GM21723 (cell line): Measurements from ENCODE around the gene EBI3.
"Not testable (repeated sequence)": the region's sequence is repeated elsewhere in the genome, so short reads cannot be mapped to it uniquely, and the experiment has no call there.

ENCODE experiments used
- ATAC-seq: cut with Tn5 transposase; IDR thresholded peaks from one replicate; pipeline ENCODE4 v1.9.1; 2021; ENCODE audit warnings: mild to moderate bottlenecking, moderate library complexity; ENCODE audit not compliant: unreplicated experiment

EBI3 gene

DNA sequence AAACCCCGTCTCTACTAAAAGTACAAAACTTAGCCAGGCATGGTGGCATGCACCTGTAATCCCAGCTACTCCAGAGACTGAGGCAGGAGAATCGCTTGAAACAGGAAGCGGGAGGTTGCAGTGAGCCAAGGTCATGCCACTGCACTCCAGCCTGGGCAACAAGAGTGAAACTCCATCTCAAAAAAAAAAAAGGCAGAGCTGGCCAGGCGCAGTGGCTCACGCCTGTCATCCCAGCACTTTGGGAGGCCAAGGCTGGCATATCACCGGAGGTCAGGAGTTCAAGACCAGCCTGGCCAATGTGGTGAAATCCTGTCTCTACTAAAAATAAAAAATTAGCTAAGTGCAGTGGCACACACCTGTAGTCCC lies 45.0 kb downstream of the EBI3 start:
- ATAC-seq = not testable (repeated sequence)

DNA sequence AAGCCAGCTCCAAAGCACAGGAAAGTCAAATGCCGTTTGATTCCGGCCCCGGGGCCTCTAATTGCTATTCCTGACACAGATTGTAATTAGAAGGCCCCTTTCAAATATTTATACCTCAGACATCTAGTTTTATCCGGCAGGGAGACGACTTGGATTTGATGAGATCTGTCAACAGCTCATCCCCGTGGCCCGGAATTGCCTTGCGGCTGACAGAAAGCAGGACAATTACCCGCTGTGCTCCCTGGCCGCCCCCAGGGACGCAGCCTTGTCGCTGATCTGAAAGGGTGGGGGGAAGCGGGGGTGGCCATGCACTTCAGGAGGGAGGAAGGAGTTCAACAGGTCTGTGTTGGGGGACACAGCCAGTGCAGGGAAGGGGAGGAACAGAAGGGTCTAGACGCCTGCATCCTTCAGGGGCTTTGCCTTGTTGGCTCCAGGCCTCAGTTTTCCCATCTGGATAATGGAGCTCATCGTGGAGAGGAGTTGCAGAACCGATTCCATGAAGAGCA lies 47.9 kb downstream of the EBI3 start:
- ATAC-seq = no peak

DNA sequence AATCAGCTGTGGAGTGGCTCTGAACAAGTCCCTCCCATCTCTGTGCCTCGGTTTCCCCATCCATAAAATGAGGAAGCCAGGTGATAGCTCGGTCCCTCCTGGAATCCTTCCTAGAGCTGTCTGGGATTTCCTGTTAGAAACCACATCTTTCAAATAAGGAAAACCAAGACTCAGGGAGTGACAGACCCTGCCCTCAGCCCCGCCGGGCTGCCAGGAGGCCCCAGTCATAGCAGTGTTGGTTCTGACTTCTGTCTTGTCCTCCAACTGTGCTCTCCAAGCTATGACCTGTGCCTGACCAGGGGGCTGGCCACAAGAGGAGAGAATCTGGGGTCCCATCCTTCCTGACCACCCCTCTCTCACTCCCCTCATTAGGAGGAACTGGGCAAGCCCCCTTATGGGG lies 48.7 kb downstream of the EBI3 start:
- no peak for ATAC-seq

DNA sequence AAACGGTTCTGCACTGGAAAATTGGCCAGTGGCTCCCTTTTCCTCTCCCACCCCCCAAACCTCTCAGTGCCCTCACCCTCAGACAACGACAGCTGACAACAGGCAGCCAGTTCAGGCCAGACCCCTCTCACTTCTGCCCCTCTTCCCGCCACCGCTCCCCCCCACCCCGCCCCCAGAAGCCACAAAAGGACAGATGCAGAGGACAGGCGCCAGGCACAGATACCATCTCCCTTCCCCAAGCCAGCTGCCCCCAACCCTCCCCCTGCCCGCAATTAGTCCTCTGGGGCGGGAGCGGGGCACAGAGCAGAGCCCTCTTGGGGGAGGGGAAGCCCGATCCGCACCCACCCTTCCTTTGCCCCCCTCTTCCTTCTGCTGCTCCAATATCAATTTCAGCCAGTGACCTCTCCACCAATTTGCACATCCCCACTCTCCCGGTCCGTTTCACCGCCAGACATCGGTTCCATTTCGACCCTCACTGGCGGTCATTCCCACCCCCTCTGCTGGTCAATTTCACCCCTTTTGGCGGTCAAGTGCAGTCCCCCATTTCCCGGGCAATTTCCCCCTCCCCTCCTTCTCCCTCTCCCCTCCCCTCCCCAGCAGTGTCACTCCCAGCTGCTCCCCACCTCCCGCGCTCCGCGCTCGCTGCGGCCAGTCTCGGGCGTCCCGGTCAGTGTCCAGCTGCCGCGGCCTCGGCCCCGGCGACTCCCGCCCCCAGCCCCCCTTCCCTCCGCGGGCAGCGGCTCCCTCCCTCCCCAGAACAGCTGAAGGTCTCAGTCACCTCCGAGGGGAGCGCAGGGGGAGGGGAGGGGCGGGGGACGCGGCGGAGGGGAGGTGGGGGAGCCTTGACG lies 49.3 kb downstream of the EBI3 start, which contains the start of gene SHD:
SHD (plus strand) TSS at position 848 of the 848 bp plus-strand sequence. CDS start 798 bp downstream, outside the sequence.
- ATAC-seq = no peak

DNA sequence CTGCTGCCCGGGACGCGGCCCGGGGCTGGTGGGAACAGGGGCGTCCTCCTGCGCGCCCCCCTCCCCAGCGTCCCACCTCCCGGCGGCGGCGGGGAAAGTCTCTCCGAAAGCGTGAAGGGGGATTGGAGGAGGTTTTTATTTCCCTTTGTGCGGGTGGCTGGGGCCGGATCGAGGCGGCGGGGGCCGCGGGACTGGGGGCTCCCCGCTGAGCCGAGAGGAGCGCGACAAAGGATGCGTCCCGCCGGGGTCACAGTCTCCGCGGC lies 49.9 kb downstream of the EBI3 start:
- ATAC-seq = no peak

DNA sequence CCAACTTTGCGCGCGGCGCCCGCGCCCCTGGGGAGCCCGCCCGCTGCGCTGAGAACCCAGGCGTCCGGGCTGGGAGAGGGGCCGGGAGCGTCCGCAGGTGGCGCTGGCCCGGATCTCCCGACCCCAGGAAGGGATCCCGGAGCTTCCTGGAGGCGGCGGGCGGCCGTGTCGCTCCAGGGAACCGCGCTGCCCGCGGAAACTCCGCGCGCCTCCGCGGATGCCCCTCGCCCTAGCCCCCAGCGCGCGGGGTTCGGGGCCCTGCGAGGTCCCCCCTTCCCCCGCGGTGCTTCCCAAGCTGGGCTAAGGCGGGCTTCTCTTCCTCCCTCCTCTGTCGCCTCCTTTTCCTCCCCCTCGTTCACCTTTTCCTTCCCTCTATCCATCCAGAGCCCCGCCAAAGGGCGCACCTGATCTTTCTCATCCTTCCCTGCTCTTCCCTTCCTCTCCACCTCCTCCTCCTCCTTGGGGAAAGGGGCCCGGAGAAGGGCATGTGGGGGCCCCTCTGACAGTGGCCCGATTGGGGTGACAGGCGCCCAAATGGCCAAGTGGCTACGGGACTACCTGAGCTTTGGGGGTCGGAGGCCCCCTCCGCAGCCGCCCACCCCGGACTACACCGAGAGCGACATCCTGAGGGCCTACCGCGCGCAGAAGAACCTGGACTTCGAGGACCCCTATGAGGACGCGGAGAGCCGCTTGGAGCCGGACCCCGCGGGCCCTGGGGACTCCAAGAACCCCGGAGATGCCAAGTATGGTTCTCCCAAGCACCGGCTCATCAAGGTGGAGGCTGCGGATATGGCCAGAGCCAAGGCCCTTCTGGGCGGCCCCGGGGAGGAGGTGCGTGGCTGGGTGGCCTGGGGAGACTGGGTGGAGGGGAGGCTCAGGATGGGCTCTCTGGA lies 50.5 kb downstream of the EBI3 start:
- ATAC-seq = no peak

DNA sequence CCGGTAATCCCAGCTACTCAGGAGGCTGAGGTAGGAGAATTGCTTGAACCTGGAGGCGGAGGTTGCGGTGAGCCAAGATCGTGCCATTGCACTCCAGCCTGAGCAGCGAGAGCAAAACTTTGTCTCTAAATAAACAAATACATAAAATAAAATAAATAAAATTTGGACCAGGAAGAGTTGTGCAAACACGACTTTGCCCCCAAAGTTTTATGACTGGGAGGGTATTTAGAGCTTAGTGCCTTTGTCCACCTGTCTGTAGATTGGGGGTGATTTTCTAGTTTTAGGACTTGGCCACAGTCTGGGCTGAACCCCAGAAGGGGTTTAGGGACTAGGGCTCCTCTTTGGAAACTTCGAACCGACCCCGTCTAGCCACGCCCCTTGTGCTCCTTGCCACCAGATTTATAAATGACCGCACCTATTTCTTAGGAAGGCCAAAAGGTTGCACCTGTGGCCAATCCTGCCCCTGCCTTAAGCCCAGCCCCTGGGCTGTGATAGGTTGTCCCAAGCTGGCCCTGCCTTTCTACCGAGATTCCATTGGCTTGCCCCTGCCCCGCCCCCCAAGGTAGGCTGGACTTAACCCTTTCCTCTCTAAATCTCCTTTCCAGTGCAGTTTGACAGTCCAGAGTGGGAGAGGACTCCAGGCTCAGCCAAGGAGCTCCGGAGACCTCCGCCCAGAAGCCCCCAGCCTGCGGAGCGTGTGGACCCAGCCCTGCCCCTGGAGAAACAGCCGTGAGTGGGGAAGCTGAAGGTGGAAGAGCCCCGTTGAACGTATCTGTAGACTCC lies 55.0 kb downstream of the EBI3 start:
- no peak for ATAC-seq

DNA sequence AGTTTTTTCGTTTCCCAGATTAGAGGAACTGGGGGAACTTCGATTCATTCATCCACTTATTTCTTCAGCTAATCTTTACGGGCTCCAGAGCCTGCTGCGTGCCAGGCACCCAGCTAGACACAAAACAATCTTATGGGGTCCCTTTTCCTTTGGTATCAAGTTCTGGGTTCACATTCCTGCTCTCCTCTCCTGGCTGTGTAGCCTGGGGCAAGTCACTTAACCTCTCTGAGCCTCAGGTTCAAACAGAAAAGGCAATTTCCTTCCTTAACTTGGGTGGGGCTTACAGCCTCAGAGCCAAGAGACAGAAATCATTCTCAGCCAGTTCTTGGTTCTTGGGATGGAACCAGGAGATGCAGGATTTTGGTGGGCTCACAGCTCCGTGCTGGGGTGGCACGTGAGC lies 55.7 kb downstream of the EBI3 start:
- ATAC-seq = no peak

DNA sequence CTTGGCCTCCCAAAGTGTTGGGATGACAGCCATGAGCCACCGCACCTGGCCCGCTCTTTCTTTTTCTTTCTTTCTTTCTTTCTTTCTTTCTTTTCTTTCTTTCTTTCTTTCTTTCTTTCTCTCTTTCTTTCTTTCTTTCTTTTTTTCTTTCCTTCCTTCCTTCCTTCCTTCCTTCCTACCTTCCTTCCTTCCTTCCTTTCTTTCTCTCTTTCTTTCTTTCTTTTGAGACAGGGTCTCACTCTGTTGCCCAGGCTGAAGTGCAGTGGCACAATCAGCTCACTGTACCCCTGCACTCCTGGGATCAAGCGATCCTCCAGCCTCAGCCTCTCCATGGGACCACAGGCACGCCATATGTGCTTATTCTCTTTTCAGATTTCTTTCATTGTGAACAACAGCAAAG lies 56.8 kb downstream of the EBI3 start:
- ATAC-seq = not testable (repeated sequence)
